Stimulated activated CD4-positive, alpha-beta T cell treated with anti-CD3 and anti-CD28 coated beads, Interleukin-15, amount 100 ng/mL, for 24 hours (primary cell): ENCODE results near the gene LRMDA.
"Not testable (repeated sequence)": the region's sequence is repeated elsewhere in the genome, so short reads cannot be mapped to it uniquely, and the experiment has no call there.

Experiments
- DNase-seq: peaks from one replicate; pipeline ENCODE4 v3.0.0-alpha.2; 2020

Gene LRMDA

DNA sequence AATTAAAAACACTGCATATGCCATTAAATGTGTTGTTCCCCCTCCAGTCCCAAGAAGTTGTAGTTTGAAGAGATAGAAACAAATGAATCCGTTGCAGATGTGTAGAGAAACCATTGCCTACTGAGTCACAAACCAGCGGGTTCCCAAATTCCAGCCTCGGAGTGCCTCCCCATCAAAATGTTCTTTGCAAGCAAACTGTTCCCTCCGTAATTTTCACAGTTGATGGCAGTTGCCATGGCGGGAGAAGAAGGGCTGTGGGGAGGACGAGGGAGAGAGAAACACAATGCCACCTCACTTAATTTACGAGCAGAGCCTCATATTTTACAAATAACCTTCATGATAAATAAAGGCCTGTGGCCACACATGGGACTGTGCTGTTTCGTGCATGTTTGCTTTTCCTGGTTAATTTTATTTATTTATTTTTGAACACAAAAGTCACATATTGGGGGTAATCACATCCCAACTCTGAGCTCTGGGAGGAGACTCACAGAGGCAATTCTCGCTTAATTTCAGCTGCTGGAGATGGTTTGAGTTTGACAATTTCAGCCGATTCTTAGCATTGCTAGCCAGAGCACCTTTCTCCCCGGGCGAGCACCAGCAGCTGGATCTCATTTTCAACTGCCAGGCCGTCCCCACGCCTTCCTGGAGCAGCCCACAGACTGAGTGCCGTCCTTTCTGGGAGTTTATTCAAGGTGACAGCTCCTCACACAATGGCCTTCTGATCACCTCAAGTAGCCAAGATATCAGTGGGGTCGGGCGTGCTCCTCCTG, 1122.0 kb downstream of the LRMDA start:
- DNase-seq, result no peak

DNA sequence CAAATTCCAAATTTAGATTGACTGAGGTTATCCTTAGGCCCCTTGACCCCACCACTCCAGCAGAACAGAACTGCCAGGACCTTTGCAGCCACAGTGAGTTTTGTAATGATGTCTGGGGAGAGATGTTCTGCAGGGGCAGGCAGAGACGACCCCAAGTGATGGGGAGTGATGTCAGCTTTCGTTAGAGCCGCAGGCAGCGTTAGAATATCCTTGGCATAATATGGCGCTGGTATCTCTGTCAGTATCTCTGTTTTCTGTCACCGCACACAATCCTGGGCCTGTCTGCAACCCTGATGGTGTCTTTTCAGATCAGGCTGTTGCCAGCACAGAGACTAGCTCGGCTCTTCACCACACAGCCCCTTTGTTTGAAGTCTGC, 1122.6 kb downstream of the LRMDA start:
- DNase-seq, result no peak

DNA sequence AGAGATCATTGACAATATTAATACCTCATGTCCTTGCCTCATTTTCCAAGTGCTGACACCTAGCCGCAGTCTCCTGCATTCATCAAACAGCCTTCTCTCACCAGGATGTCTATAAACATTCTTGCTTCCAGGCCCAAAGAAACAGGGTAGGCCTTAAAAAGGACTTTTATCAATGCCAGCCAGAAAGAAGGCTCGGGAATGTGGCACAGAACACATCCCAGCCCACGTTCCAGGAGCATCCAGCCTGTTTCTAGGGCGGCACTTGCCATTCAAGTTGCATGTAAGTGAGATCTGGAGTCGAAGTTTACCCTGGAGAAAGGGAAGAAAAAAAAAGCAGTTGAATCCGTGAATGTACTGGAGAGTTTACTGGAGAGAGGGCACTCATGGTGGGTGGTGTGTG, 1123.1 kb downstream of the LRMDA start:
- no peak for DNase-seq

DNA sequence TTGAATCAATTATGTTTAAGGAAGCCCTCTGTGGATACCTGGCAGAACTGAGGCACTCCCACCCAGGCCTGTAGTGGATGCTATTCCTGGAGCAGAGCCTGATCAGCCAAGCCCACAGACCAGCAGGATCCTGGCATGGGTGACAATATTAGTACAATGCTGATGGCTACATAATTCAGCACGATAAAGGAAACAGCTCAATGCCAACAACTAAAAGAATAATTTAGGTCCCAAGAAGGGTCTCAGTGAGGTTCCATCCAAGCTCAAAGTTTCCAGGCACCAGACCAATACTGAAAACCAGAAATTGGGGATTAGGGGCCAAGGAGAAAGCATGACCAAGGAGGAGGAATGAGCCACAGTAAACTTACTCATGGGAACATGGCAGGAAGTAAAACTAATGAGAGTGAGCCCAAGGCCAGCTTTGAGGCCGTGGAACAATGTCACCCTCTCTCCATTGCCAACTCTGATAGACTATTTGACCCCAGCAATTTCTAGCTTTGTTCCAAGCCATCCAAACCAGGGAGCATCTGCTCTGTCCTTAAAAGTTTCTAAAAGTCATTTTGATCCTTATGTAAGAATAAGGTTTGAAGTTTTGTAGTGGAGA, 1123.7 kb downstream of the LRMDA start:
- DNase-seq, result no peak

DNA sequence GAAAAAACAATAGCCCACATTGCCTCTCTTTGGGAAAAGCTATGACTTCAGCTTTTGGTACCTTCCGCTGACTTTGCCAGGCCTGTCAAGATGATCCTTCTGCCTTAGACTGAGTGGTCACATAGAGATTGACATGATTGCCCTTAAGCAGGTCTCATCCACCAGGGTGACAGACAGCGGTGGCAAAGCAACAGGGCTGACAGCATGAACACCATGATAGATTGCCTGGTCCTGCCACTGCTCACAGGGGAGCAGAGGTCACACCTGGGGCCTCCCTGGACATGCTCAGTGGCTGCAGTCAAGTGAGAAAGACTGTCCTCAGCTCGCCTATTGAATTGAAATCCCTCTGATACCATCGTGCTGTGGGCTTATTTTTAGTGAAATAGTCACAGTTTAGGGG, 1125.9 kb downstream of the LRMDA start:
- no peak for DNase-seq

DNA sequence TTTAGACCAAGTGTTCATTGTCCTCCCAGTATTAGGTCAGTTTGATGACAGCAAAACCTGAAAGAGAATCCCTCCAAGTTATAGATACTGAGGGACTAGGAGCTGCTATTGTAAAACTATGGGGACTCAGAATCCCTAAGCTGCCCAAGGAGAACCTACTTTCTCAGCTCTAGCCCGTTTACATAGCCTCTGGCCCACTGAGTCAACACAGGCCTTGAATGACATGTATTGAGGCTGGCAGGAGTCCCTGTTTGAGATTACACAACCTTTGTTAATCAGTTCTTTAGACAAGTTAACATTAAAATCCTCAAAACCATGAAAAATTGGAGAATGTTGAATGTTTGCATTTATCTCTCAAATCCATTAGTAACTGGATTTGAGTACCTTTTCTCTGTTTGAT, 1127.2 kb downstream of the LRMDA start:
- DNase-seq, result no peak

DNA sequence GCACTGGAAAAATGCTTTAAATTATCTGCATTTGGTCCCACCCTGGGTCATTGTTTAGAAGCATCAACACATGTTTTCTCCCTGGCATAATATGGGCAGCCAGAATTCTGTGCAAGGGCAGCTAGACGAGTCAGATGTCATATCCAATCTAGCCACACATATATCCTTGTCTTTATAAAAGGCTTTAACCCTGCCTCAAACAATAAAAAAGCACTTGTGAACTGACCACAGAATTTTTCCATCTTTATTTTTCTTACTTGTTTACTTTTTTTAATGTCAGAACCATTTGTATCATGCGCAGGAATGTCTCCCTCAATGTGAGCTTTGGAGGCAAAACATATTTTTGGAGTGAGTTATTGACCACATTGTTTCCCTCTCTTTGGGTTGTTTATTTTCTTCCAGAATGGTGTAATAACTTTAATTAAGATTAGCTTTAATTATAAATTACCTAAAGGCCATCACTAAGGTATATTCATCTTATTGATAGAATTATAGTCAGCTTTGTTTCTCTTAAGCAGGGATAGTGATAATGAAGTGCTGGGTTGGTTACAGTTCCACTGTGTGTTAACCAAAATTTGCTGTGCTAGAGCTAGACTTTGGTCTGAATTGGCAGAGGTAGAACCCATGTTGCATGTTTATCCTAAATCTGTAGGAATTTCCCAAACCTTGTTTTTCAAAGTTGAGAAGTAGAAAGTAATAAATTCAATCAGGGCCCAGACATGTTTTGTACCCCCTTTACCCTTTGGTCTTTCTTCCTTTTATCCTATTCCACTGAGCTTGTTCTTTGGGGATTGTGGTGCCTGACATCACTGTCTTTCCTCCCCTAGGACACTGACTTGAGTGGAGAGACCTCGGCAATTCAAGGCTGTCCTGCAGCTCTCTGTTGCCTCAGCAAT, 1127.8 kb downstream of the LRMDA start:
- DNase-seq, result no peak

DNA sequence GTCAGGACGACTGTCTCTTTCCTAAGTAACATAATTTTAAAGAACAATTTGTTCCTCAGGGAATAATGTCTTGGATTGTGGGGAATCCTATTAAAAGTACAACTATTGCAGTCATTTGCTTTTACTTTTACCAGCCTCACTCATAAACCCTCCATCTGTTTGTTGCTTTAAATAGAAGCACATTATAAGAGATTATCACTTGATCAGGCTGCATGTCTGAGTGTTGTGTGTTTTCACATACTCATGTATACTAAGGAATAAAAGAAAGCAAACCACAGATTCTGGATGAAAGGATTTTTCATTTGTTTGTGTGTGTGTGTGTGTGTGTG, 1128.4 kb downstream of the LRMDA start:
- no peak for DNase-seq

DNA sequence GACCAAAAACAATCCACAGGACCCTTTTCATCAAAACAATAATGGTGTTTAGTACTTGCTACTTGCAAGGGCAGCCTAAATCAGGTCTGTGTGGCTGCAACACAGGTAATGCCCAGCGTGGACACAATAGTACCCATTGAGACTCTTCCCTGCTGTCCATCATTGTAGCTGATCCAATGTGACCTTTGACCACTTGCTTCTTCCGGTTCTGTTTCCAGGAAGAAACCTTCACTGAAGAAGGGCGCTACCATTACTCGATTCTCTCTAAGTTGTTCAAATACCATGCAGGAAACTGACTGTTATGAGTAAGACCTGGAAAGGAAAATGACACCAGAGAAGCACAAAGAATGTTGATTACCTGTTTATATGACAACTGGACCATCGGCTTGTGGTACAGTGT, 1128.9 kb downstream of the LRMDA start:
- DNase-seq, result no peak

DNA sequence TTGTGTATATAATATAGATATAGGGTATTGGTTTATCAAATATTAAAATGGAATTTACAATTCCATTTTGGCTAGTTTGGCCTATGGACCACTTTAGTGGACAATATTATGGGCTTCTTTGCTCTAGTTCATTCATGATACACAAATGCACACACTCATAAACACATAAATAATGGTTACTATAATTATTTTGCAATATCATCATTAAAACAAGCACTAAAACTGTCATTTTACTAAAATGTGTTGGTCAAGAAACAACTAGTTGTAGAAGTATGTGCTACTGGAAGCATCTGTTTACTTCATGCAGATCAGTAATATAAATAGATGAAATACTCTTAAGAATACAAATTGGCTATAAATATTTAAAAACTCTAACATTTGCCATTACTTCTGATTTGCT, 1131.9 kb downstream of the LRMDA start:
- DNase-seq, result no peak

DNA sequence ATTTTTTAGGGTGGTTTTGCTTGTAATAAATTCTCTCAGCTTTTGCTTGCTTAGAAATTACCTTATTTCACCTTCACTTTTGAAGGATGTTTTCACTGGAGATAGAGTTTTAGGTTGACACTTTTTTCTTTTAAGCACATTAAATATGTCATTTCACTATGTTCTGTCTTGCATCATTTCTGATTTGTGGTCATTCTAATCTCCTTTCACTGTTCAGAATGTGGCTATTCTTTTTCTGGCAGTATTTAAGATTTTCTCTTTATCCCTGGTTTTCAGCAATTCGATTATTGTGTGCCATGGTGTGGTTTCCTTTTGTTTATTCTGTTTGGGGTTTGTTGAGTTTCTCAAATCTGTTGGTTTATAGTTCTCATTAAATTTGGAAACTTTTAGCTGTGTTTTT, 1140.6 kb downstream of the LRMDA start:
- DNase-seq, result no peak

DNA sequence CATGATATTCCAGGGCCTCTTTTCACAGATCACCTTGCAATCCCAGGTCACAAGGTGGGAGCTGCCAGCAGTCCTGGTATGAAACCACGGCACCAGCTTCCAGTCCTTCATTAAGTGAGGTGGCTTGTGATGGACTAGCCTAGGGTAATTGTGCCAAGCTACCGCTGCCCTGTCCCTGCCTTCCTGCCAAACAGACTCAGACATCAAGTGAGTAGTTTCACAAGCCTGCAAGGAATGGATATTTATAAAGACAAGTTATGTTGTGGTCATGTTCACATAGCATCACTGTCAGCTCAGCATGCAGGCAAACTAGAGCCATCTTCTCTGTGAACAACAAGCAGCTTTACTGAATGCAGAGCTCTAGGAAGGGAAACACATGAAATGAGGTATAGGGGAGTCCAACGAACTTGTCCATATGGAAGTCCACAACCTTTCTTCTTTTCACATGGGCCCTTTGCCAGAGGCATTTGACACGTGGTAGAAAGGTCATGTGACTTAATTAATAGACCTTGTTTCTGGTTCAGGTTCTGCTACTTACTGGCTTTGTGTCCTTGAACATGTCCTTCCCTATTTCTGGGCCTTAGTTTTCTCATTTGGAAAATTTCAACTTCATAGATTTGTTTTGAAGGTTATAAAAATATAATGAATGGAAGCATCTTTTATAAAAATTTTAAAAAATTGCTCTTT, 1145.0 kb downstream of the LRMDA start:
- no peak for DNase-seq

DNA sequence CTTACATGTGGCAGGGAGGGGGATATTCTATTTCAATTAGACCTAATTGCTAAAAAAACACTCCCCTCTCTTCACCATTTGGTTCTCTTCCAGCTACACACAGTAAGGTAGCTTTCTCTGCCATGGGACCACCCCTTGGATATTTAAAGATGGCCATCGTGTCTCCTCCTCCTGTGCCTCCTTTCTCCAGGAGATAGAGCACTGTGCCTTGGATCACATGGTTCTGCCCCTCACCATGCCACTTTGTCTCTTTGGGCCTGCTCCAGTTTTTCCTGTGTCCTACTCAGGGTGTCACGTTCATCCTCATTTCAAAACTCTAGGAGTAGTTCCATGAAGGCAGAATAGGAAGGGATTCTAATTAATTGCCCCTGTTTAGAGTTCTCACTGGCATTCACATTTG, 1146.0 kb downstream of the LRMDA start:
- no peak for DNase-seq

DNA sequence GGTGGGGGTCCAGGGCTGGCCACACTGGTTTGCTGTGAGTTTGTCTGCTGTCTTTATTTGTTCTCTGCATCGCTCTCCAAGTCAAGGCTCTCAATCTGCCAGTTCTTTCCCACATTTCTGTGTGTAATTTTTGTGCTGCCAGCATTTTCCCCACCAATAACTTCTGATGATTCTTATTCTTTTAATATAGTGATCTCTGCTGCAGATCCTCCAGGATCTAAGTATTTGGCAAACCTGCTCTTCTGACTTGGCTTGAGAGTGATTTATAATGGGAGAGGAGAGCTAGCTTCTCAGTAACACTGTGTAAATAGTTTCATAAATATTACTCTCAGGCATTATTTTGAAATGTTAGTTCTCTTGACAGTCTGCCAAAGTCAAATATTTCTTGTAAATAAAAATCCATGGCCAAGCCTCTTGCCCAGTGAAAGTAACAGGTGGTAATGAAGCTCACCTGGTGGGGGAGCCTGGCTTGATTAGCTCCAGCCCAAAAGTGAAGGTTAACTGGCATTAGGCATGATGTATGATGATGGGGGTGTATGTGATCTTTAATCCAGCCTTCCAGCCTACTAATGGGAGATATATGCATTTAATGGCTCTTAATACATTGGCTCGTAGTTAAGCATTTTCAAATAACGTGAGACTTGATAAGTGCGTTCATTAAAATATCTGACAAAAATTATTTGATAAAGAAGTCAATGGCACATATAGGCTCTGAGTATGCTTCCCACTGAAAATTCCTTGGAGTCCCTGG, 1150.3 kb downstream of the LRMDA start:
- no peak for DNase-seq

DNA sequence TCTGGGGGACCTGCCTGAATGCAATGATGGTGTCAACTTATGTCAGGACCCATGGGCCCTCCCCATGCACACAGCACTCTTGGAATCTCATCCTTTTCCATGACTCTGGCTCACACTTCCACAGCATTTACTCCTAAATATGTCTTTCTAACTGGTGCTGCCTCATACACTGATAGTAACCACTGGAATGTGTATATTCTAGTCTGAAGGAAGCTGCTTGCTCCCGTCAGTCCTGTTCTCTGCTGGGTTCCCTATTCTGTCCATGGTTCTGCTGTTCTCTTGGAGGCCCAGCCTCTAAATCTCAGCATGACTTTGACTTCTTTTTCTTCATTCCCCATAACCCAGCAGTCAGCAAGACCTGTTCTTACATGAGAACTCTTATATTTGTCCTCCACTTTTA, 1151.1 kb downstream of the LRMDA start:
- no peak for DNase-seq

DNA sequence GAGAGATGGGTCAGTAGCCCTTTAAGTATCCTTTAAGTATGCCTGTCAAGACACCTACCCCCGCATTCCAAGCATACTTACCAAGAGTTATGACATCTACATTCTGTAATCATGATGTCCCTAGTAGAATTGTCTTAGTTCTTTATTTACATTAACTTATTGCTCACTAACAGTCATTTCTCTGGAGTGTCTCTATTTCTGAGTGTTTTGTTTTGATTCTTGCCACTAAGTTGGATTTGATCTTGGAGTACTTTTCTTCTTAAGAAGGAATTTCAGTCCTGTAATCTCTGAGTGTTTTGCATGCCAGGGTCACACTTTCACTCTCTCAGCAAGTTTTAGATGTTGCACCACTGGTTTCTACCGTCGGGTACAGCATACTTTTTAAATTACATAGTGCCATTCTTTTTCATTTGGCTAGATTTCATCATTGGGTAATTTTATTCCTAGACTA, 1152.3 kb downstream of the LRMDA start:
- DNase-seq, result no peak

DNA sequence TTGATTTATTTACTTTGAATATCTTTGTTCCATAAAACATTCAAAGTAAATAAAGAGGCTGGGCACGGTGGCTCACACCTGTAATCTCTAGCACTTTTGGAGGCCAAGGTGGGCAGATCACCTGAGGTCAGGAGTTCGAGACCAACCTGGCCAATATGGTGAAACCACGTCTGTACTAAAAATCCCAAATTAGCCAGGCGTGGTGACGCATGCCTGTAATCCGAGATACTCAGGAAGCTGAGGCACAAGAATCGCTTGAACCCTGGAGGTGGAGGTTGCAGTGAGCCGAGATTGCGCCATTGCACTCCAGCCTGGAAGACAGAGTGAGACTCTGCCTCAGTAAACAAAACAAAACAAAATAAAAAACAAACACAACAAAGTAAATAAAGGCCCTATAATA, 1153.0 kb downstream of the LRMDA start:
- not testable (repeated sequence) for DNase-seq
